ENCODE measurements around the gene MEIS1.

MEIS1 gene

GRCh38 chr2:66445076-66445924 lies 10.4 kb downstream of the MEIS1 start:
- peak; percentile 70 for DNase-seq

GRCh38 chr2:66445925-66446871 lies 11.3 kb downstream of the MEIS1 start:
- DNase-seq, result peak; percentile 80

GRCh38 chr2:66446941-66447340 lies 12.0 kb downstream of the MEIS1 start:
- DNase-seq, result no peak

GRCh38 chr2:66447677-66448076 lies 12.8 kb downstream of the MEIS1 start:
- DNase-seq, result no peak

- no peak for DNase-seq
Measured at GRCh38 chr2:66448136-66448991, 13.4 kb downstream of the MEIS1 start.

GRCh38 chr2:66452214-66452613 lies 17.3 kb downstream of the MEIS1 start:
- DNase-seq, result no peak

GRCh38 chr2:66452917-66453316 lies 18.0 kb downstream of the MEIS1 start:
- no peak for DNase-seq

GRCh38 chr2:66455490-66455889 lies 20.6 kb downstream of the MEIS1 start:
- no peak for DNase-seq

GRCh38 chr2:66456183-66457041 lies 21.5 kb downstream of the MEIS1 start:
- no peak for DNase-seq

GRCh38 chr2:66457545-66457944 lies 22.6 kb downstream of the MEIS1 start:
- no peak for DNase-seq

GRCh38 chr2:66460031-66460430 lies 25.1 kb downstream of the MEIS1 start:
- no peak for DNase-seq

- no peak for DNase-seq
Measured at GRCh38 chr2:66461001-66461663, 26.2 kb downstream of the MEIS1 start.

- no peak for DNase-seq
Measured at GRCh38 chr2:66461664-66462500, 27.0 kb downstream of the MEIS1 start.

GRCh38 chr2:66462501-66462825 lies 27.5 kb downstream of the MEIS1 start:
- DNase-seq, result no peak

- DNase-seq, result no peak
Measured at GRCh38 chr2:66463206-66463755, 28.4 kb downstream of the MEIS1 start.

GRCh38 chr2:66464930-66465637 lies 30.2 kb downstream of the MEIS1 start:
- no peak for DNase-seq

GRCh38 chr2:66466433-66466832 lies 31.5 kb downstream of the MEIS1 start:
- no peak for DNase-seq

- DNase-seq, result no peak
Measured at GRCh38 chr2:66467718-66468117, 32.8 kb downstream of the MEIS1 start.

GRCh38 chr2:66469214-66469902 lies 34.4 kb downstream of the MEIS1 start:
- DNase-seq, result no peak

All from HCEC 1CT (cell line).